Raji (cell line): ENCODE data around the gene RGS6.

Source experiments
- POLR2A ChIP-seq: IDR thresholded peaks from 2 replicates; pipeline ENCODE4 v1.6.1; 2011; ENCODE audit warnings: low read depth, low read length, control low read depth; ENCODE audit not compliant: insufficient read depth

RGS6 gene

GRCh38 chr14:72521968-72522741 is 589.9 kb downstream of the RGS6 start:
- TF ChIP-seq POLR2A, result no peak

DNA sequence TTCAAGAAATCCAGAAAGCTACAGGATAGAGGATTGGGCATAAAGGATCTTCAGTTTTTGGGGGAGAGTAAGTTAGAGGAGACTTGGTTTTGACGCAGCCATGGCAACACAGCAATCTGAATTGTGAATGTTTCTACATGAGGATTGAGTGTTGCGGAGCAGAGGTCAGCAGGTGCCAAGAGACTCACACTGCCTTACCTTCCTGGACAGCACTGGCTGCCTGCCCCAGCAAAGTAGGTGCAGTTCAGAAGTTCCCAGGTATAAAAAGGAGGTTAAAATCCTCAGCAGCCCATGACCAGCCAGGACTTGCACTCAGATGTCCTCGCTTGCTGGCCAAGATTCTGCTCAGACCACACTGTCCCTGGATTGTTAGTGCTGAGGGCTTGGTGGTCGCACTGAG is 590.6 kb downstream of the RGS6 start:
- no peak for TF ChIP-seq POLR2A

DNA sequence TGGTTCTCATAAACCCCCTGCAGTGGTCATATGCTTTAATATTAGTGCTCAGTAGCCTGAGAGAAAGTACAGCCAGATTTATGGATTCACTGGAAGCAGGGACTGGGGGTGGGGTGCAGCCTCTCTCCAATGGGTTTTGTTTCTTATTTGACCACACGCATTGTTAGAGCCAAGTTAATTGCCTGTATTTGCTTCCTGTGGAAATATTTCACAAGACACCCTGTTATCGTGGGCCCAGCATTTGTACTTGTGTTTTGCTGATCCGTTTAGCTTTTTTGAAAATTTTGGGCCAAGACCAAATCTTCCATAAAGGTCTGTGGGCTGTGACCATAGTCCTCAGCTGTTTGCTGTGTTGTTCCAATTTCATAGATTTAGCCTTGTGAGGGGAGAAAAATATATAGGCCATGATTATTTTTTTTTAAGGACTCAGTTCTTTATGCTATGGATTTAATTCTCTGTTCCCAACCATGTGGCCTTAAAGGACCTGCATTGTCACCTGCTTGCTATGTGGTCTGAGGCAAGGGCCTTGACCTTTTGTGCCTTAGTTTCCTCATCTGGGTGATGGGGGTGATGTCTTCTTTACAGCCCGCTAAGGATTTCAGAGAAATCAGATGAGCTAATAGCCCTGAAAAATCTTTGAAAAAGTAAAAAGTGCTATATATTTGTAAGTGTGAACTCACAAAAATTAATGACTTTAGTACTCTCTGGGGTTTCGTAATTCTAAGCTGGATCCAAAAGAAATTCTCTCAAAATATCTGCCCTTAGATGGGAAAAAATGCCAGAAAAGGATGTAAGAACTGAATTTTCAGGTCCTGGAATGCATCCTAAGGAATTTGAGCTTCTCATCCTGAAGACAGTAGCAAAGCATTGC is 591.4 kb downstream of the RGS6 start:
- TF ChIP-seq POLR2A, result no peak

DNA sequence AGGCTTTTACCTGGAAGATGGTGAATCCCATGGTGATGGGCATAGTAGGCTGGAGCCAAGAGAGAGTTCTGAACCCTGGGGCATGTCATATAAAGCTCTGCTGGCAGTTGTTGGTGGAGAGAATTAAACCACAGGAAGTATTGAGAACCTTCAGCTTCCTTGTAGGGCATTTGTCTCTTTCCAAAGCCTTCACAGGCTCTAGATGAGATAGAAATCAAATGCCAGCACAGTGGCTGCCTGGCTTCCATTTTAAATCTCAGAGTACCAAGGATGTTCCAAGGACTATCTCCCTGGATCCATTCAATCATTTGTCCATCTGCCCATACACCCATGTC is 592.0 kb downstream of the RGS6 start:
- TF ChIP-seq POLR2A, result no peak

DNA sequence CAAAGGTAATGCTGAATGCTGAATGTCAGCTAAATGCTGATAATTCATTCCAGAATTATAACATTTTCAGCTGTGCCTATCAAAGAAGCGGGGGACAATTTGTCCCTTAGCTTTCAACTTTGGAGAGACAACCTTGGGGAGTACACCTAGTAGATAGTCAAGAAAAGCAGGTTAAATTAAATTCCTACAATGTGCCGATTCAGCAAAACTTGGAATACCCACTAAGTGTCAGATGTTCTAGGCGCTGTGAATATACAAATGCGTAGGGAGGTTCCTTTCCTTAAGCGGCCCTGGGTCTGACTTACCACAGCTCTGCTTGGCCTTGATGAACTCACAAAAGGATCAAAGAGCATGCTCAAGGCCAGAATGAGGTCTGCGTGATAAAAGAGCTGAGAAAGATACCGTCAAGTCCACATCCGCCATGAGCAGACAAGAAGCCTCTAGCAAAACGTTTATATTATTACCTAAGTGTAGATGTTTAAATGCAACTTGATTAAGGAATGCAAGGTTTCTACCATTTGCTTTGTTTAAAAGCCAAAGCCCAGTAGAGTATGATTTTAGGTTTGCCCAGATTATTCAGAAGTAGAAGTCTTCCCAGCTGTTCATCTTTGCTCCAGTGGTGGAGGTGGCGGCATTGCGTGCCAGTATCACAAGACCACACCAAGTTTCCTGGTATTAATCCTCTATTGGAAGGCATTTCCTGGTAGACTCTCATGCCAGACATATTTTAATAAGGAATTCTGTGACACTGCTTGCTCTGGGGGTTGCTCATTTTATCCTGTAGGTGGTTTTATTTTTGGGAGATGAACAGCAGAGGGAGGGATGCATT is 593.1 kb downstream of the RGS6 start:
- no peak for TF ChIP-seq POLR2A

GRCh38 chr14:72527591-72527990 is 595.4 kb downstream of the RGS6 start:
- no peak for TF ChIP-seq POLR2A

GRCh38 chr14:72528059-72528862 is 596.0 kb downstream of the RGS6 start:
- no peak for TF ChIP-seq POLR2A

- TF ChIP-seq POLR2A, result no peak
Observed at GRCh38 chr14:72528863-72529175, 596.6 kb downstream of the RGS6 start.

GRCh38 chr14:72532686-72533454 is 600.6 kb downstream of the RGS6 start:
- no peak for TF ChIP-seq POLR2A

- TF ChIP-seq POLR2A, result no peak
Observed at GRCh38 chr14:72535485-72535884, 603.3 kb downstream of the RGS6 start.

DNA sequence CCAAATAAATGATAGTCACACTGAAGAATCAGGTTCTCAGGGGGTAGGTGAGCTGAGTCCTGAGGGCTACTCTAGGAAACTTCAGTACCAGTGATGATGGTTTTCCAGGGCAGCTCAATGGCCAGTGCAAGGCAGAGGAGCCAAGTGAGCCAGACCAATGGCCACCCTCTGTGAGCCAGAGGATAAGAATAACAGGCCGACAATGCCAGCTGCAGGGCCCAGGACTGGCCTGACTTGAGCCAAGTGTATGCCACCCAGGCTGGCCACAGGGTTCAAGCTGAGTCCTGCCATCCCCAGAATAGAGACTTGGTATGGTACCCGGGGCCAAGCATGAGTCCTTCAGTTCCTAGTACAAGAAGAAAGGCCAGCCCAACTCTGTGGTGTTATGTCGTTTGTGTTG is 606.2 kb downstream of the RGS6 start:
- TF ChIP-seq POLR2A, result no peak

GRCh38 chr14:72539661-72540315 is 607.6 kb downstream of the RGS6 start:
- TF ChIP-seq POLR2A, result no peak

- TF ChIP-seq POLR2A, result no peak
Observed at GRCh38 chr14:72540836-72541235, 608.6 kb downstream of the RGS6 start.

DNA sequence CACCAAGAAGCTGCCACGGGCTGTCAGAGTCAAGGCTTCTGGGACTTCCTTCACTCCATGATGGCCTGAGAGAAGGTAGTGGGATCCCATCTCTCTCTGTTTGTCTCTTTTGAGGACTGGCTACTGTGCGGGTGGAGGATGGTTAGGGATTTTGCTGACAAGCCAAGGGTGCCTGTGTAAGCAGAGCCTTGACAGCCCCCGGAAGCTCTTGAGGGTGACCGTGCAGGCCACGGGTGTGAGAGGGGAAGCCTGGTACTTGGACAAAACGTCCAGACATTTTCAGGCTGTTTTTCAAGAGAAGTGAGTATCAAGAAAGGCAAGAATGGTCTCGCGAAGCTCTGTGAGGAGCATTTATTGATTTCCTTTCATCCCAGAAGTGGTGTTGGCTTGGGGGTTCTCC is 609.3 kb downstream of the RGS6 start:
- TF ChIP-seq POLR2A, result no peak
